NT2/D1 (cell line): ENCODE measurements around the gene KNOP1.

Source experiments
- SUZ12 ChIP-seq: IDR thresholded peaks from 2 replicates; pipeline ENCODE4 v1.6.1; 2011; ENCODE audit not compliant: insufficient read length, insufficient read depth; ENCODE audit errors: extremely low read depth
- YY1 ChIP-seq: IDR thresholded peaks from 2 replicates; pipeline ENCODE4 v1.6.1; 2011; ENCODE audit not compliant: insufficient read length, insufficient read depth
- ZNF274 ChIP-seq: IDR thresholded peaks from 2 replicates; pipeline ENCODE4 v1.6.1; 2011; ENCODE audit warnings: mild to moderate bottlenecking, low read depth, low read length

- TF ChIP-seq YY1, result no peak
- no peak for TF ChIP-seq ZNF274
- TF ChIP-seq SUZ12, result no peak
Measured at GRCh38 chr16:19716183-19716582, 1.8 kb downstream of the KNOP1 start.
